Tongue (tissue), 2 donors: ENCODE results near the gene CACNA1G. TPM values are rescaled to one million over a fixed set of nuclear protein-coding genes. Genes with fewer than 3 reads are reported as not detected.

Experiments
- DNase-seq: peaks from one replicate; pipeline ENCODE4 v3.0.0-alpha.2; 2015
- total RNA-seq: library from RNA; depleted of rRNA; stranded (reverse); fragments of >200 nt; gene quantifications from one replicate; pipeline ENCODE4 v1.2.3, GENCODE V29; 2014

Gene CACNA1G
- total RNA-seq, 1 donor from 2014 or later, result 10.4 TPM

GRCh38 chr17:50672831-50673551, 112.5 kb downstream of the CACNA1G start:
- DNase-seq, result no peak

GRCh38 chr17:50675190-50675589, 114.7 kb downstream of the CACNA1G start:
- no peak for DNase-seq

- no peak for DNase-seq
Measured at GRCh38 chr17:50675627-50676026, 115.1 kb downstream of the CACNA1G start.

GRCh38 chr17:50676065-50676975, 115.8 kb downstream of the CACNA1G start:
- DNase-seq, result no peak

Other genes with a start within 250 kb of the CACNA1G start
- gene XYLT2, start 214.6 kb upstream of the CACNA1G start, total RNA-seq, result 29.0 TPM
- gene MRPL27, start 187.5 kb upstream of the CACNA1G start, total RNA-seq, result 32.2 TPM
- gene EME1, start 187.5 kb upstream of the CACNA1G start, total RNA-seq, result 4.3 TPM
- 55.5 TPM for gene LRRC59, start 163.2 kb upstream of the CACNA1G start, total RNA-seq
- gene ACSF2, start 134.5 kb upstream of the CACNA1G start, total RNA-seq, result 44.3 TPM
- not detected for gene CHAD, start 91.8 kb upstream of the CACNA1G start, total RNA-seq
- gene RSAD1, start 81.9 kb upstream of the CACNA1G start, total RNA-seq, result 33.5 TPM
- 0.21 TPM for gene MYCBPAP, start 52.3 kb upstream of the CACNA1G start, total RNA-seq
- 7.5 TPM for gene EPN3, start 28.0 kb upstream of the CACNA1G start, total RNA-seq
- 40.3 TPM for gene SPATA20, start 13.5 kb upstream of the CACNA1G start, total RNA-seq
- gene ABCC3, start 74.2 kb downstream of the CACNA1G start, total RNA-seq, result 5.6 TPM
- 48.6 TPM for gene ANKRD40, start 147.2 kb downstream of the CACNA1G start, total RNA-seq
- 91.0 TPM for gene LUC7L3, start 158.9 kb downstream of the CACNA1G start, total RNA-seq
- gene ANKRD40CL, start 206.8 kb downstream of the CACNA1G start, total RNA-seq, result not detected